HG02981 (cell line): ENCODE measurements around the gene PSORS1C1.

Source experiments
- ATAC-seq: cut with Tn5 transposase; IDR thresholded peaks from one replicate; pipeline ENCODE4 v1.9.1; 2021; ENCODE audit warnings: mild to moderate bottlenecking, moderate library complexity; ENCODE audit not compliant: unreplicated experiment

The PSORS1C1 gene

DNA sequence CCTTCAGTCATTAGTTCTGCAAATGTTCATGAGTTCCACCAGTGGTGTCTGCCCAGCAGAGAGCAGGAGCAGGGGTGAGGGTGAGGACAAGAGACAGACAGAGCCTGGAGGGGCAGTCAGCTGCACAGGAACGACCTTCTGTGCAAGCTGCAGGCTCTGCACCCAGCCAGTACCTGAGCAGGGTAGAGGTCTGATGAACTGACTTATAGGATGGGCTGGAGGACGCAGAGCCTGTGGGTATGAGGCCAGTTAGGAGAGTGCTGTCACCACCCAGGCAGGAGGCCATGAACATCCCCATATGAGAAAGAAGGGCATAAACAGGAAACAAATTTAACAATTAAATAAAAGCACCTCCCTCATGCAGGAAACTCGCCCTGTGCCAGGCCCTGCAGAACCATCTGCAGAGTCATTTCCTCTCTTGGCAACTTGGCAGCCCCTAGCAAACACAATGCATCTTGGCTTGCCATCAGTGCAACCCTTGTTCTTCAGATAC lies 20.2 kb upstream of the PSORS1C1 start:
- no peak for ATAC-seq

- ATAC-seq = no peak
Measured at GRCh38 chr6:31096215-31096614, 18.4 kb upstream of the PSORS1C1 start.

DNA sequence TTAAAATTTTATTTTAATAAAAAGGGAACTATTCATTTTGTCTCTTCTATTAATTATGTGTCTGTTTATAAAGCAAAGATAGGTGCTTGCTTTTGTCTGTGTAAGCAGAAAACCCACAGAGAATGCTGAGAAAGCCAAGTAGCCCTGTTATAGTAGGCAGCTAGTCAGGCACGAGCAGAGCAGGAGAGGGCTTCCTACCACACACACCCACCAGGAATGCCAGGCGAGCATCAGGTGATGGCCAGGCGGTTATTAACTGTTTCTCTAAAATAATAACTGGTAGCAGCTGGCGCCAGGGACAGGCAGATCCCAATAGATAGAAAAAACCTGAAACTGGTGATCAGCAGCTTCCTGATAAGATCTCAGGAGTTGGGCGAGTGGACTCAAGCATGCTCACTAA lies 17.9 kb upstream of the PSORS1C1 start:
- ATAC-seq = no peak

- ATAC-seq = no peak
Measured at GRCh38 chr6:31098449-31098938, 16.1 kb upstream of the PSORS1C1 start.

- no peak for ATAC-seq
Measured at GRCh38 chr6:31103136-31103535, 11.5 kb upstream of the PSORS1C1 start.

DNA sequence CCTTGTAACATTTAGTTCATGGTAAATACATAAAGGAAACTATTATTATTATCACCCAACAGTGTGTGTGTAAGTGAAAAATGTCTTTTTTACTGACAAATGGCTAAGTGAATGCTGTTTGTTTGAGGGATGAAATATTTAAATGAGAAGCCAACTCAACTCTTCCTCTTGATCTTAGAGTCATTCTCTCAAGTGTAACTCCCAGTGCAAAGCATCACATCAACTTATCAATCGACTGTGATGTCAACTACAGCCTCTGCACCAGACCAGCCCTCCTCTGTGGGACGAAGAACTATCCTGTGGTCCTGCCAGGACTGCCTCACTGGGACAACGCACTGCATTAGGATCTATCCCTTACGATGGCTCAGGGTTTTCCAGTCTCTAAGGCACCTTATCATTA lies 7.5 kb upstream of the PSORS1C1 start:
- ATAC-seq = no peak

- no peak for ATAC-seq
Measured at GRCh38 chr6:31110825-31111582, 3.6 kb upstream of the PSORS1C1 start.

DNA sequence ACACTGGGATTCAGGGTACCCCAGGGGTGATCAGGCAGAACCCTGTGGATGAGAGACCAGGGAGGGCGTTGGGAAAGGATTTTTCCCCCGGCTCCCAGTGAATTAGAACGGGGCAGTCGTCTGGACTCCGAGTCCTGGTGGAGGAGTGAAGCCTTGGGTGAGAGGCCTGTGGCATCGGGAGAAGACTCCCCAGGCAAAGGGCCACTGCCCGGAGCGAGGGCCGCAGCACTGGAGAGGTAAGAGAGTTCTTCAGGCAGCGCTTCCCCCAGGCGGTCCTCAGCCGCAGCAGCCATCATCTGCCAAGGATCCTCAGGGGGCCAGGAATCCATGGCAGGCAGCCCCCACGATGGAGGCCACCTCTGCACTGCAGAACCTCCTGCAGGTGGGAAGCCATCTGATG lies 2.9 kb upstream of the PSORS1C1 start:
- ATAC-seq = no peak

- ATAC-seq = no peak
Measured at GRCh38 chr6:31112478-31112877, 2.1 kb upstream of the PSORS1C1 start, which contains the start of gene C6orf15. C6orf15 (minus strand) TSS chr6:31112575; CDS start chr6:31112555, 20 bp downstream.

DNA sequence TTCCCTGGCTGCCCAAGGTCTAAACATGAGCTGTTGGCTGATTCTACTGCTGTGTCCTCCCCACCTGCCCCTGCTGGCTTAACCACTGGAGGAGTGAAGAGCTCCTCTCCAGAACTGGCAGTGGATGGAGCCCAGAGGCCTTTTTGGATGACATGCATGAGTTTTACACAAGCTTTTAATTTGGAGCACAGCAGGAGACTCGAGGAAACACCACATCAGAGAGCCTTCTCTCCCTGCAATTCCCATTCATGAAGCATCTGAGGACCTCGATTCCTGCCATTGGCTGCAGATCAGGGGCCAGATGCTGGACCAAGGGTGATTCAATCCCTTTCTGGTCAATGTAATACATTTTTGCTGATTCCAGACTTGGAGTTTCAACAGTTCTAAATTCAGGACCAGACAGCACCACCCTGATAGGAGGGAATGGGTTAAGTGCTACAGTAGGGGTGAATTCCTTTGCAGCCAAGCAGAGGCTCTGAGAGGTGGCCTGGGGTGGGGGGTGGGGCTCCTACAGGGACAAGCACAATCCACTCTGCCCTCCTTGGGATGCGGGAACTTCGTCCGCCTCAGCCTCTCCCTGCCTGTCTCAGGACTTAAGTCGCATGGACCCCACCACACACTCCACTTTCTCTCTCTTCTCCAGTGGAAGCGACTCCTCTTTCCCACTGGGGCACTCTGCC lies 599 bp upstream of the PSORS1C1 start:
- no peak for ATAC-seq

GRCh38 chr6:31114970-31115849 lies 610 bp downstream of the PSORS1C1 start:
- no peak for ATAC-seq

DNA sequence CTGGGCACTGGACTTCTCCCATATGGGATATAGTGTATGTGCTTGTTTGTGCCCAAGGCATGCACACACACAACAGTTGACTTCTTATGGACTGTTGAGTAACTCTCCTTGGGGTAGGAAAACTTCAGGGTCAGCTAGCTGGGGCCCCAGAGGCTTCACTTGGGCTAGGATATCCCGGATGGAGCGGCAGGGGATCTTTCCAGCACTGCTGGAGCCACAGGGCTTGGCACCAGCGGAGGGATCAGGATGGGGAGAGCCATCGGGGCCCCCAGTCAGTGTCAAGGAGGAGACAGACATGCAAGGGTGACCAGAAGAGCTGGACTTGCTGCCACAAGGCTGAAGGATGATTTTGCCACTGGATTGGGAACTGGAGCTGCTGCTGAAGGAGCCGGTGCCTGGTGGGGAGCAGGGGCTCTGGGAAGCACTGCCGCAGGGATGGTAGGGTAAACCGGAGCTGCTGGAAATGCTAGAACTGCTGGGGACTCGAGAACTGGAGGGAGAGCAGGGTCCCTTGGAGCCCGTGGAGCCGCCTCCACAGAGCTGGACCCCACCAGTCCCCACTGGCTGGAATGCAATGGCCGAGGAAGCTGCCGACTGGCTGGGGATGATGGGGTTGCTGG lies 1.5 kb downstream of the PSORS1C1 start:
- ATAC-seq = no peak

DNA sequence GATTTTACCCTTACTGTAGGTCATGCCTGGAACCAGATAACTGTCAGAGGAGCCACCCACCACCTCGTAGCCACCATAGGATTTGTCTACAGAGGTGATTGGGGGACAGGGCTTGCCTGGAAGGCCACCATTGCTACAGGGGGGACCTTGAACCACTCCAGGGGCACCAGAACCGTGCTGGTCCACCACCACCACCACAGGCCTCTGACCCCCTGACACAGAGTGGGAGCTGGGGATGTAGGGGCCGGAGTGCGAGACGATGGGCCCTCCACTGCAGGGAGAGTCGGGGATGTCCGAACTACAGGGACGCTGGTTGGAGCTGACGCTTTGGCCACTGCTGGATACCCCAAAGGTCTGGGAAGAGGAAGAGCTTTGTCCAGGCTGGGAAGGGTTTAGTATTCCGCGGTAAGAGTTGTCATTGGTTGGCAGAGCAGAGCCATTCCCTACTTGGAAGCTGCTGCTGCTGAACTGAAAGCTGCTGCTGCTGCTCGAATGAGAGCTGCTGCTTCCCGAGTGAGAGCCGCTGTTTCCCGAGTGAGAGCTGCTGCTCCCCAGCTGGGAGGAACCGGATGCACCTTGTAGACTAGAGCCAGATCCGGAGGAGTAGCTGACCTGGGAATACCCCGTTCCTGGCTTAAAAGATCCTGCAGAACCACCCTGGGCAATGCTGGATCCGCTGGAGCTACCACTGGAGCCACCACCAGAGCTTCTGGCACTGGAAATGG lies 2.2 kb downstream of the PSORS1C1 start:
- no peak for ATAC-seq

GRCh38 chr6:31118178-31118577 lies 3.6 kb downstream of the PSORS1C1 start:
- no peak for ATAC-seq

DNA sequence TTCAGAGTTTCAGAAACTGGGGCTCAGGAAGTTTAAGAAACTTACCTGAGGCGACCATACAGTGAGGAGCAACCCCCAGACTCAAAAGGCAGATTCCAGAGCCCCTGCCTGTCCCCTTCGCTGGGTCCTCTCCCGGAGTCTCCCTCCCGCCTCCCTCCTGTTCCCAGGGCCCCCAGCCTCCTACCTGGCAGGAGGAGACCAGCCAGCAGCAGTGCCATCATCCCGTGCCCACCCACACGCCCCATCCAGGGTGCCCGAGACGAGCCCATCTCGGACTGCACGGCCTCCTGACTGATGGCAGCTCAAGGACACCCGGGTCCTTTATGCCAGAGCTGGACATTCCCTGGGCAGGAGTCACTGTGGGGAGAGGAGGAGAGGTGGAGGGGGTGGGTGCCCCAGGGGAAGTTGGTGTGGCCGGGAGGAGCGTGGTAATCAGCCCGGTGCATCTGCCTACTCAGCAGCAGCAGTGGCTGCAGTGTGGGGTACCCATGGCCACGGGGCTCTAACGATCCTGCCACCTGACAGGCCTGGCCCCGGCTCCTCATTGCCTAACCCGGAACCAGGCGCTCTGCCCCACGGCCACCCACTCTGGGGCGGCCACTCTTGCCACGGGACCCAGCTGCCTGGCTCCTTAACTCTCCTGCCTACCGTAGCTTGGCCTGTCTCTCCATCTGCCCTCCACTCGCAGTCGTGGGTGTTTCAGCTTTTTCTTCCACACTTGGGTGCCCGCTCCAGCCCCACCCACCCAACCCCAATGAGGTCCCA lies 5.7 kb downstream of the PSORS1C1 start, which contains the start of gene CDSN:
Gene CDSN (minus strand): TSS at position 296 of the 765 bp plus-strand sequence. CDS start 27 bp downstream, at position 269.
- no peak for ATAC-seq

DNA sequence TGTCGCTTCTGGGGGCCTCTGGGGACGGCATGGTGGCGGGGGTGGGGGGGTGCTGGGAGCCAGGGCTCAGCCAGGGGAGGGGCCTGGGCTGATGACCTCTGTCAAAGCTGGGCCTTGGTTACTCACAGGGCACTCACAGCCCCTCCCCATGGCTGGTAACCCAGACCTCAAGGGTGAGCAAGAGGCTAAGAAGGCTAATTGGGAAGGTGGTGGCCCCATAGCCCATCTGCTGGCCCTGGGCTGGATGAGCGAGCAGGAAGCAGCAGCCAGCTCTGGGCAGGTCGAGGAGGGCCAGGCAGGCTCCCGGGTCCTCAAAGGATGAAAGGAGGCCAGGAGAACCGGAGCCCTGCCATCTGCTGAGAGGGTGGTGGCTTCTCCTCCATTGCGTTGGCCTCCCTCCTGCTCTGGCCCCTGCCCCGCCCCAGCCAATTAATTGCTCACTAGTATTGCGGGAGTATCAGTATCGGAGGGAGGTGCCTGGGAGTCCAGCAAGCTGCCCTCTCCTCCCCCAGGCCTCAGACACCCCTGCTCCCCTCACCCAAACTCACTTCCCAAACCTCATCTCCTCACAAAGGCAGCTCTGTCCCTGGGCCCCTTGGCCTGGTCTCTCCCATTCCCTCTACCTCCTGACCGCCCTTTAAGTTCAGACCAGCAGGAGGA lies 6.7 kb downstream of the PSORS1C1 start:
- ATAC-seq = no peak

DNA sequence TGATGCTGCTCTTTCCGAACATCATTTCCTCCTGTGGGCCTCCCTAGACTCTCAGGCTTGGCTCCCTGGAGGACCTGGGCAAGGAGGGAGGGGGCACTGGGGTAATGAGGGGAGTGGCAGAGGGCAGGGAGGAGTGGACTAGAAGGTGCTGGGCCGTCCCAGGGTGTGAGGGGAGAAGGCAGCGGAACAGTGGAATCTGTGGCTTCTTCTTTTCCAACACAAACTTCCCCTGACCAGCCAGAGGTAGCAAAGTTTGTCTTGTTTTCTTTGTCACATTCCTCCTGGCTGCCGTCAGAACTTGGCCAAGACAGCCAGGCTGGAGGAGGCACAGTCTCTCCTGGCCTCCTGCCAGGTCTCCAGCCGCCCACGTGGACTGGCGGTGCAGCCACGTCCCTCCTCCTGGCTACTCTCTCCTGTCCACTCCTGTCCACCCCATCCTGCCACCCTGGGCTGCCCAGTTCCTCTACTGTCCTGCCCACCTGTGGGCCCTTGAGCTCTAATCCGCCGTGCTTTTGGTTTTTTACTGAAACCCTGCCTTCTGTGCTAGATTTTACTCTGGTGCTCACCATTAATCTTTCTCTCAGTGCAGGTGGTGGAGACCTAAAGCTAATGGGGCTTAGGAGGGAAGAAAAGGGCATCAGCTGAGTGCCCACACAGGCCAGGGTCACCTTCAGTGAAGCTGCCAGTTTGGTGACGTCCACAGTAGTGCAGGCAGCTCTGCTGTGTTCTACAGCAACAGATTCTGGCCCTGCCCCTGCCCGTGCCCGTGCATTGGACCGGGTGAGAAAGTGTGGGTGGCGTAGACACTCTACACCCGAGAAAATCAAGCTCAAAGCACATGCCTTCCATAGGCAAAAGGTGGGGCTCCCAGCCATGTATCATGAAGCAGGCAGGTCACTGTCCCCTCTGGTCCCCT lies 8.4 kb downstream of the PSORS1C1 start:
- no peak for ATAC-seq

GRCh38 chr6:31125162-31125561 lies 10.6 kb downstream of the PSORS1C1 start:
- ATAC-seq = no peak
